Kidney epithelial cell (primary cell): Measurements from ENCODE around the gene CACNA1I. TPM values are rescaled to one million over a fixed set of nuclear protein-coding genes. Genes with fewer than 3 reads are reported as not detected.

Experiments used
- DNase-seq: peaks from one replicate; pipeline ENCODE4 v3.0.0-alpha.2; 2010; ENCODE audit warnings: low read depth
- H3K27me3 ChIP-seq: 2 replicates; pipeline ENCODE4 v1.6.0; 2011; ENCODE audit warnings: low read length; ENCODE audit not compliant: control insufficient read depth, insufficient read depth
- H3K36me3 ChIP-seq: 2 replicates; pipeline ENCODE4 v1.5.1; 2011; ENCODE audit warnings: low read length; ENCODE audit not compliant: control insufficient read depth, insufficient read depth
- H3K4me3 ChIP-seq: 2 replicates; pipeline ENCODE4 v1.5.1; 2011; ENCODE audit warnings: low read depth, mild to moderate bottlenecking, control low read depth, low read length
- total RNA-seq: library from RNA; depleted of rRNA; stranded (reverse); fragments of >200 nt; gene quantifications from 2 replicates; pipeline ENCODE4 v1.2.3, GENCODE V29; 2015
- TF ChIP-seq, protein P1 (sequence below): IDR thresholded peaks from 2 replicates; pipeline ENCODE4 v1.5.1; 2011; ENCODE audit warnings: mild to moderate bottlenecking, moderate library complexity, low read length, control low read depth, inconsistent platforms; ENCODE audit not compliant: insufficient read depth, poor library complexity, severe bottlenecking

Gene CACNA1I
- total RNA-seq, 1 donor from 2014 or later, result not detected

DNA sequence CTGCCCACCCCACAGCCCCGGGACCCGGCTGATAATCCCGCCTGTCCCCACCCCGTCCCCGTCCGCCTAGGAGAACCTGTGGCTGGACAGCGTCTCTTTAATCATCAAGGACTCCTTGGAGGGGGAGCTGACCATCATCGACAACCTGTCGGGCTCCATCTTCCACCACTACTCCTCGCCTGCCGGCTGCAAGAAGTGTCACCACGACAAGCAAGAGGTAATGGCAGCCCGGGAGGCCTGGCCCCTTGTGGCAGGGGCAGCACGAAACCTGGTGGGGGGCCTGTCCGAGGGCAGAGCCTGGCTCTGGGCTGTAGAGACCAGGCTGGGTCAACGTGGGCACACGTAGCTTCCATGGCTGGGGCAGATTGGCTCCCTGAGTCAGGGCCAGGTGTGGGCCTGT is 109.1 kb downstream of the CACNA1I start:
- H3K36me3 ChIP-seq, result no peaks in the 10 kb centered on the region
- TF ChIP-seq, protein P1, sequence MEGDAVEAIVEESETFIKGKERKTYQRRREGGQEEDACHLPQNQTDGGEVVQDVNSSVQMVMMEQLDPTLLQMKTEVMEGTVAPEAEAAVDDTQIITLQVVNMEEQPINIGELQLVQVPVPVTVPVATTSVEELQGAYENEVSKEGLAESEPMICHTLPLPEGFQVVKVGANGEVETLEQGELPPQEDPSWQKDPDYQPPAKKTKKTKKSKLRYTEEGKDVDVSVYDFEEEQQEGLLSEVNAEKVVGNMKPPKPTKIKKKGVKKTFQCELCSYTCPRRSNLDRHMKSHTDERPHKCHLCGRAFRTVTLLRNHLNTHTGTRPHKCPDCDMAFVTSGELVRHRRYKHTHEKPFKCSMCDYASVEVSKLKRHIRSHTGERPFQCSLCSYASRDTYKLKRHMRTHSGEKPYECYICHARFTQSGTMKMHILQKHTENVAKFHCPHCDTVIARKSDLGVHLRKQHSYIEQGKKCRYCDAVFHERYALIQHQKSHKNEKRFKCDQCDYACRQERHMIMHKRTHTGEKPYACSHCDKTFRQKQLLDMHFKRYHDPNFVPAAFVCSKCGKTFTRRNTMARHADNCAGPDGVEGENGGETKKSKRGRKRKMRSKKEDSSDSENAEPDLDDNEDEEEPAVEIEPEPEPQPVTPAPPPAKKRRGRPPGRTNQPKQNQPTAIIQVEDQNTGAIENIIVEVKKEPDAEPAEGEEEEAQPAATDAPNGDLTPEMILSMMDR, result no peak
- no peak for DNase-seq
- H3K4me3 ChIP-seq, result no peak overlapping the region
- H3K27me3 ChIP-seq, result peaks cover 29% of the 10 kb centered on the region

- H3K36me3 ChIP-seq, result no peaks in the 10 kb centered on the region
- no peak overlapping the region for H3K4me3 ChIP-seq
- H3K27me3 ChIP-seq, result peaks cover 30% of the 10 kb centered on the region
- no peak for DNase-seq
- TF ChIP-seq, protein P1, result no peak
These were observed 109.9 kb downstream of the CACNA1I start for GRCh38 chr22:39680486-39680885.

DNA sequence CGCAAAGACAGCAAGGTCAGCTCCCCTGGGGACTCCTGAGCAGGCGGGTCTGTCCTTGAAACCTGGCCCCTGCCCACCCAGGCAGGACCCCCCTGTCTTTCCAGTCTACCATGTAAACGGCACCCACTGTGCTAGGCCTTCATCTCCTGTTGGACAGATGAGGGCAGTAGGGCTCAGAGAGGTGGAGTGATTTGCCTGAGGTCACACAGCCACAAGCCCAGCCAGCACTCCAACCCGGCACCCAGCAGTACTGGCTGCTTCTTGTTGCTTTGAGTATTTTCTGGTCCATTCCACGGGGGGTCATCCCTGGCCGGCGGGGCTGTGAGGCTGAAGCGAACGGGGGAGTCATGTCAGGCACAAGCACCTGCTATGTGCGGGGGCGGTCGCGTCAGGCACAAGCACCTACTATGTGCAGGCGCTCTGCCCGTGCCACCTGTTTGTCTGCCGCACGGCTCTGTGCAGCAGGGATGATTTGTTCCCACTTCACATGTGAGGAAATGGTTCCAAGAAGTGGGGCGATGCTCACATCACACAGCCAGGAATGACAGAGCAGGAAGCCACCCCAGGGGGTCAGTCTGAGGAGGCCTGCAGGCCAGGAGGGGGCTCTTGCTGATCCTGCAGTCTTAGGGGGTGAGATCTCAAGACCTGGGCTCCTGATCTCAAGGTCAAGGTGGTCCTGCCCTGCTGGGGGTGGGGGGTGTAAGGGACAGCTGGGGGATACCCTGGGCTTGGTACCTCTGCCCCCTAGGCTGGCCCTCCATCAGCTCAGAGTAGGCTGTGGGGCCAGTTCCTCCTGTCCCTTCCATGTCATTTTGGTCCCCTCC is 110.7 kb downstream of the CACNA1I start:
- TF ChIP-seq, protein P1, result no peak
- Histone ChIP-seq H3K36me3 (no peaks in the 10 kb centered on the region), H3K27me3 (peaks cover 32% of the 10 kb centered on the region), H3K4me3 (no peak overlapping the region)
- no peak for DNase-seq

- H3K4me3 ChIP-seq, result no peak overlapping the region
- H3K27me3 ChIP-seq, result peaks cover 41% of the 10 kb centered on the region
- DNase-seq, result no peak
- H3K36me3 ChIP-seq, result no peaks in the 10 kb centered on the region
- TF ChIP-seq, protein P1, result no peak
These were observed 112.4 kb downstream of the CACNA1I start for GRCh38 chr22:39682994-39683393.

GRCh38 chr22:39683639-39684038 is 113.1 kb downstream of the CACNA1I start:
- Histone ChIP-seq H3K27me3 (peaks cover 47% of the 10 kb centered on the region), H3K4me3 (no peak overlapping the region), H3K36me3 (no peaks in the 10 kb centered on the region)
- no peak for DNase-seq
- TF ChIP-seq, protein P1, result no peak
